Activated naive CD8-positive, alpha-beta T cell treated with anti-CD3 and anti-CD28 coated beads, Interleukin-2, amount 50 U/mL, for 24 hours (primary cell): ENCODE results near the gene NKX2-2.

Experiments used
- ATAC-seq: fragments of 150-1000 bp; cut with Tn5 transposase; one replicate; pipeline ENCODE4 v1.10.0; 2021
- DNase-seq: peaks from one replicate; pipeline ENCODE4 v3.0.0; 2021
- H3K27ac Mint-ChIP-seq: one replicate; pipeline ENCODE4 v1.8.0; 2021; ENCODE audit warnings: mild to moderate bottlenecking, mixed read lengths
- H3K27me3 Mint-ChIP-seq: one replicate; pipeline ENCODE4 v1.8.0; 2021; ENCODE audit warnings: mixed read lengths
- H3K36me3 Mint-ChIP-seq: one replicate; pipeline ENCODE4 v1.8.0; 2021; ENCODE audit warnings: low read depth, mixed read lengths
- H3K4me1 Mint-ChIP-seq: one replicate; pipeline ENCODE4 v1.8.0; 2021; ENCODE audit warnings: mixed read lengths
- H3K4me3 Mint-ChIP-seq: one replicate; pipeline ENCODE4 v1.8.0; 2021; ENCODE audit warnings: mild to moderate bottlenecking, moderate library complexity, mixed read lengths
- H3K9me3 Mint-ChIP-seq: one replicate; pipeline ENCODE4 v1.8.0; 2021; ENCODE audit warnings: mixed read lengths

NKX2-2 gene

DNA sequence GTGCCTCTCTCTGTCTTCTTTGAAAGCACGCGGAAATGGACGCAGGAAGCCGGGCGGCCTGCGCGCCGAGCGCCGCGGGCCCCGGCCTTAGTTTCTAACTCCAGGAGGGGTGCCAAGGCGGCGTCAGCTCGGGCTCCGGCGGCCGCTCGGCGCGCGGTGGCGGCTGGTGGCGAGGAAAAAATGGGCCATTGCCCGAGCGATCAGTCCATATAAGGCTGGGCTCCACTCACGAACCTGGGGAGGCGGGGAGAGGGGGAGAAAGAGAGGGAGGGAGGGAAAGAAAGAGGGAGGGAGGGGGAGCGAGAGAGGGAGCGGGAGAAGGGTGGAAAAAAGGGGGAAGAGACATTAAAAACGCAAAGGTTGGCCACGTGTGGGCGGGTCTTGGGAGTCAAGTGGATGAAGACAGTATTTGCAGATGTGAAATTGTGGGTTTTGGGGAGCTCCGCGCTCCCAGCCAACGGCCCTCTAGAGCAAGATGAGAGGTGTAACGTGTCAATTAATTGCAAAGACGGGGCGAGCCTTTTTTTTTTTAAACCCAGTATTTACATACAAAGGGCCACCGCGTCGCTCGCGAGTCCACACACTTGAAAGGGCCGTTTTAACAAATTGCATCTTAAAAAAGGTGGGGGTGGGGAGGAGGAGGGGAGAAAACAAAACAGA lies at the start of gene NKX2-2:
NKX2-2 (minus strand) TSS at position 184 of the 660 bp plus-strand sequence. CDS start 395 bp downstream, outside the sequence.
- Mint-ChIP-seq H3K27ac (no peak within 1 kb of the TSS), H3K4me1 (peaks cover 43% of the 10 kb centered on the region), H3K27me3 (peaks cover 73% of the 10 kb centered on the region), H3K4me3 (peak within 1 kb of the TSS; percentile 66), H3K36me3 (no peaks in the 10 kb centered on the region), H3K9me3 (no peaks in the 10 kb centered on the region)
- ATAC-seq, result no peak
- peak; percentile 5 for DNase-seq

DNA sequence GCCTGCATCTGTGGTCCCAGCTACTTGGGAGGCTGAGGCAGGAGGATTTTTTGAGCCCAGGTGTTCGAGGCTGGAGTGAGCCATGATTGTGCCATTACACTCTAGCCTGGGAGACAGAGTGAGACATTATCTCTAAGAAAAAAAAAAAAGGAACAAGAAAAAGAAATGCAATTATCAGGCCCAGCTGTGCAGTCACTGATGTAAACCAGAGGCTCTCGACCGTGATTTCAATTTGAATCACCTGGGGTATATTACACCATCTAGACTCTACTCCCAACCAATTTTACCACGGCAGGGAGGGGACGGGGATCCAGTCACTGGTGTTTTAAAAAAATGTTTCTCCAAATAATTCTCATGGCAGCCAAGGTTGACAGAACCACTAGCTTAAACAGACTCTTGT lies 48.8 kb upstream of the NKX2-2 start:
- DNase-seq, result no peak
- H3K27me3 Mint-ChIP-seq, result peaks cover 10% of the 10 kb centered on the region
- no peak overlapping the region for H3K27ac Mint-ChIP-seq
- no peaks in the 10 kb centered on the region for H3K36me3 Mint-ChIP-seq
- no peaks in the 10 kb centered on the region for H3K9me3 Mint-ChIP-seq
- H3K4me1 Mint-ChIP-seq, result peaks cover 10% of the 10 kb centered on the region
- ATAC-seq, result no peak
- H3K4me3 Mint-ChIP-seq, result no peak overlapping the region

DNA sequence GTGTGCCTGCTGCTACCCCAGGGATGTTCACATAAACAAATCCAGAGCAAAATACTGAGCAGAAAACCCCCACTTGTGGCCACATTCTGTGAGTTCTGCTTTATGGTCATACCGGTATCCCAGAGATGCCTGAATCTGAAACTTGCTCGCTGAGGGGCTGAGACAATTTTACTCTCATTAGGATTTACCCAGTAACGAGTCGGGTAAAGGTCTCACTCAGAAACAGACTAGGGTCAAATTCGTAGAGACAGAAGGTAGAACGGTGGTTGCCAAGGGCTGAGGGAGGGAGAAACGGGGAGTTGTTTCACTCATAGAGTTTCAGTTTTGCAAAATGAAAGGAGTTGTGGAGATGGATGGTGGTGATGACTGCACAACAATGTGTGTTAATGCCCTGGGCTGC lies 45.4 kb upstream of the NKX2-2 start:
- Mint-ChIP-seq H3K4me1 (peaks cover 21% of the 10 kb centered on the region), H3K4me3 (no peak overlapping the region), H3K36me3 (no peaks in the 10 kb centered on the region), H3K27ac (no peak overlapping the region), H3K9me3 (no peaks in the 10 kb centered on the region), H3K27me3 (peaks cover 10% of the 10 kb centered on the region)
- DNase-seq (no peak), ATAC-seq (peak; percentile 62)

DNA sequence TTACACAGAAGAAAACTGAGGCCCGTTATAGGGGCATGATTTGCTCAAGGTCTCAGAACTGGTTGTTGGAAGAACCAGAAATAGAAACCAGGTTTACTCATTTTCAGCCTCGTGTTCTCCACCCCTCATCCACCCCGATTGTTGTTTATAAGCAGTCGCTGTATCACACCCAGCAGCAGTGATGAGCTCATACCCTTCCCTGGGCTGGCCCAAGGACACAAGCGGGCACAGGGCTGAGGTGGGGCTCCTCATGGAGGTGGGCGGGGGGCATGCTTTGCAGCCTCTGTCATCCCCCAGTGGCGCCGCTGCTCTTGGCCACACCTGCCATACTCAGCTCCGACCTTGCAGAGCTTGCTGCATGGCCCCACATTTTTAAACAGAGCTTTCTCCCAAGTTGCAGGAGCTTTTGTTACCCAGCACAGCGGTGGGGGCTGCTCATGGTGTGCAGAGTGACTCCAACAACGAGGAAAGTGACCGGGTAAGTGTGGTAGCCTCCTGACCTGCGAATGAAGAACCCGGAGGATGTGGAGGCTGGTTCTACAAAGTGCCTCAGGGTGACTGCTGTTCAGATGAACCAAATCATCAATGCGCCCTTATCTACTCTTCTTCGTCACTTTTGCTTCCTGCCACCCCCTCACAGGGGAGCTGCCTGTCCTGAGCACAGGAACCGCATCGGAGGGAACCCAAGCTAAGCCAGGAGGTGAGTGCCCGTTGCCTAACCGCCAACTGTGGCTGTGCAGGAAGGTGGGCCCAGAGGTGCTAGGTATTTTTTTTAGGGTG lies 43.6 kb upstream of the NKX2-2 start:
- H3K27ac Mint-ChIP-seq, result no peak overlapping the region
- H3K27me3 Mint-ChIP-seq, result peaks cover 6% of the 10 kb centered on the region
- no peaks in the 10 kb centered on the region for H3K36me3 Mint-ChIP-seq
- no peak for DNase-seq
- ATAC-seq, result peak; percentile 52
- H3K9me3 Mint-ChIP-seq, result no peaks in the 10 kb centered on the region
- no peak overlapping the region for H3K4me3 Mint-ChIP-seq
- peaks cover 21% of the 10 kb centered on the region for H3K4me1 Mint-ChIP-seq

DNA sequence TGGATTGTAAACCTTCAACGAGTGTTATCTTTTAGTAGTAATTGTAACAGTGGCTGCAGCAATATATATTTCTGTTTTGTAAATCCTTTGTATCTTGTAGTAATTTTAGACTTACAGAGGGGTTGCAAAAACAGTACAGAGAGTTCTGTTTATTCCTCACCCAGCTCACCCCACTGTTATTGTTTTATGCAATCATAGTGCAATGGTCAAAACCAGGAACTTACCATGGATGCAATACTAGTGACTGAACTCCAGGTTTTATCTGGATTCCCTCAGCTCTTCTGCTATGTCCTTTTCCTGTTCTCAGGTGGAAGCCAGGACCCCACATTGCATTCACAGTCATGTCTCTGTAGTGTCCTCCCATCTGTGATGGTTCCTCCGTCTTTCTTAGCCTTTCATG lies 42.5 kb upstream of the NKX2-2 start:
- no peak for DNase-seq
- ATAC-seq, result no peak
- Mint-ChIP-seq H3K4me3 (no peak overlapping the region), H3K36me3 (no peaks in the 10 kb centered on the region), H3K27me3 (peaks cover 8% of the 10 kb centered on the region), H3K9me3 (no peaks in the 10 kb centered on the region), H3K4me1 (peaks cover 21% of the 10 kb centered on the region), H3K27ac (no peak overlapping the region)

DNA sequence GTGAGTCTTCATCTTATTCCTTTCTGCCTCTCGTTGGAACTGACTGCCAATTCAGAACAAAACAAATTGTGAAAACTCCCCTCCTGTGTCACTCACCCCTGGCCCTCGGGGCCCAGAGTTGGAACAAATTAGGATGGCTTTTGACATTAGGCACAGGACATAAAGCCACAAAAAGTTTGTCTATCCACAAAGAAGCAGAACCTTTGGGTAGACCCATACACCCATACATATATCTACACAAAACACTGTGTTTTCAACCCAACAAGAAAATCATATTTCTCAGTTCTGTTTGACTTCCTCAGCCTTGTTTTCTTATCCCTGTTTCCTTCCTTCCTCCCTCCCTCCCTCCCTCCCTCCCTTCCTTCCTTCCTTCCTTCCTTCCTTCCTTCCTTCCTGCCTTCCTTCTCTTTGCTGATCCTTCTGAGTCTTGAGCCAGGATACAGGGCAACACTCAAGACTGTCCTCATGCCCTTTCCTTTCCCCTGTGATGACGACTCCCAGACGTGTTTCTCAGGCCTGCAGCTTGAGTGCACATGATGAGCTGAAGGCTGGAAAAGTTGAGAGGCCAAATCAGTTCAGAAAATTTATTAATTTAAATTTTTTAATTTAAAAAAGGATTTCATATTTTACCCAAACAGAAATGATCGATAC lies 41.7 kb upstream of the NKX2-2 start:
- Mint-ChIP-seq H3K27me3 (peaks cover 8% of the 10 kb centered on the region), H3K9me3 (no peaks in the 10 kb centered on the region), H3K4me1 (peaks cover 21% of the 10 kb centered on the region), H3K4me3 (no peak overlapping the region), H3K36me3 (no peaks in the 10 kb centered on the region), H3K27ac (no peak overlapping the region)
- no peak for DNase-seq
- ATAC-seq, result no peak

DNA sequence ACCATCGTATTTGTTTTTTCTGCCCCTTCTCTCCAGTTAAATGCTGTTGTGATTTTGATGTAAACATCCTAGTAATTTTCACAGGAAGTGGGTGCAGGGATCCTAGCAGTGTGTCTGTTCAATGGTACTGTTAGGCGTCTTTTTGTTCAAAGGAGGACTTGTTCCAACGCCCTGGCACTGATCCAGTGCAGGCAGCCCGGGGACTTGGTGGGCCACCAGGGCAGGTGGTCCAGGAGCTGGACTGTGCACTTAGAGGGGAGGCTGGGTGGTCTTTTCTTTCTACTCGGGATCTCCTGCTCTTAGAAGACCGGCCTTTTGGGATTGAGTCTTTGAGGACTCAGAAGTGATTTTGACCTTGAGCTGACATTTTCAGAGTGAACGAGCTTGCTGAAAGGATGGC lies 41.1 kb upstream of the NKX2-2 start:
- peaks cover 8% of the 10 kb centered on the region for H3K27me3 Mint-ChIP-seq
- peaks cover 18% of the 10 kb centered on the region for H3K4me1 Mint-ChIP-seq
- H3K4me3 Mint-ChIP-seq, result no peak overlapping the region
- H3K9me3 Mint-ChIP-seq, result no peaks in the 10 kb centered on the region
- DNase-seq, result no peak
- ATAC-seq, result no peak
- no peak overlapping the region for H3K27ac Mint-ChIP-seq
- no peaks in the 10 kb centered on the region for H3K36me3 Mint-ChIP-seq

DNA sequence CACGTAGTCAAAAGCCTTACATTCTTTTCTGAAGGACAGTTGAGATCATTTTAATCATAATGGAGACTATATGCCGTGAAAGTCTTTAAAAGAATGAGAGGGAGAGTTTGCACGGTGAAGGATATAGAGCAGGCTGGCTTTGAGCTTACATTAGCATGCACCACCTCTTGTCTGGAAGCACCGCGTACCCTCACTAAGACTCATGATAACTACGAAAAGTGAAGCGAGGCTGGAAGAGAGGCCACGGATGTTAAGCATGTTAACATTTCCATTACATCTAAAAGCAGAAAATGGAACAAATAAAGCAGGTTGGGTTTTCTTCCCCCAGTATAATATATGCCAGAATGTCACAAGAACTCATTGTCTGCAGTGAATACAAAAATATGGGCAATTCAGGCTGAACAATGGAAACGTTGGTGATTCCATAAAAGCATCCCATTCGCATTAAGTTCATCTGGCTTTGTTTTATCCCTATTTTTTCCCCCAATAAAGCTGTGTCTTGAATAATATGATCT lies 40.6 kb upstream of the NKX2-2 start:
- DNase-seq (no peak), ATAC-seq (no peak)
- H3K9me3 Mint-ChIP-seq, result no peaks in the 10 kb centered on the region
- H3K4me3 Mint-ChIP-seq, result no peak overlapping the region
- peaks cover 16% of the 10 kb centered on the region for H3K4me1 Mint-ChIP-seq
- peaks cover 7% of the 10 kb centered on the region for H3K27me3 Mint-ChIP-seq
- no peaks in the 10 kb centered on the region for H3K36me3 Mint-ChIP-seq
- no peak overlapping the region for H3K27ac Mint-ChIP-seq

DNA sequence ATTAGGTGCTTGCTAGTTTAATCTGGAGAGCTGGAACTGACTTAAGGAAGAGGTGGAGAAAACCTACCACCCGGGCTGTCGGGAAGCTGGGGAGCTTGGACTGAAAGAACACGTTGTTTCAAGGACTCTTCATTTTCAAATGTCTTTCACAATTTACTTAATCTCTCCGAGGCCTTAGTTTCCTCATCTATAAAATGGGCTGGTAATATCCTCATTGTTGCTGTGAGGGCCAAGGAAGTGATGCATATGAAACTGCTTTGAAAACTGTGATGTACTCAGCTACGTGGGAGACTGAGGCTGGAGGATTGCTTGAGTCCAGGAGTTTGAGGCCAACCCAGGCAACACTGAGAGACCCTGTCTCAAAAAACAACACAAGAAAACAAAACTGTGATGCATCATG lies 36.7 kb upstream of the NKX2-2 start:
- H3K27me3 Mint-ChIP-seq, result peaks cover 5% of the 10 kb centered on the region
- no peaks in the 10 kb centered on the region for H3K9me3 Mint-ChIP-seq
- H3K27ac Mint-ChIP-seq, result no peak overlapping the region
- no peaks in the 10 kb centered on the region for H3K36me3 Mint-ChIP-seq
- H3K4me1 Mint-ChIP-seq, result peaks cover 39% of the 10 kb centered on the region
- no peak overlapping the region for H3K4me3 Mint-ChIP-seq
- no peak for ATAC-seq
- DNase-seq, result no peak

DNA sequence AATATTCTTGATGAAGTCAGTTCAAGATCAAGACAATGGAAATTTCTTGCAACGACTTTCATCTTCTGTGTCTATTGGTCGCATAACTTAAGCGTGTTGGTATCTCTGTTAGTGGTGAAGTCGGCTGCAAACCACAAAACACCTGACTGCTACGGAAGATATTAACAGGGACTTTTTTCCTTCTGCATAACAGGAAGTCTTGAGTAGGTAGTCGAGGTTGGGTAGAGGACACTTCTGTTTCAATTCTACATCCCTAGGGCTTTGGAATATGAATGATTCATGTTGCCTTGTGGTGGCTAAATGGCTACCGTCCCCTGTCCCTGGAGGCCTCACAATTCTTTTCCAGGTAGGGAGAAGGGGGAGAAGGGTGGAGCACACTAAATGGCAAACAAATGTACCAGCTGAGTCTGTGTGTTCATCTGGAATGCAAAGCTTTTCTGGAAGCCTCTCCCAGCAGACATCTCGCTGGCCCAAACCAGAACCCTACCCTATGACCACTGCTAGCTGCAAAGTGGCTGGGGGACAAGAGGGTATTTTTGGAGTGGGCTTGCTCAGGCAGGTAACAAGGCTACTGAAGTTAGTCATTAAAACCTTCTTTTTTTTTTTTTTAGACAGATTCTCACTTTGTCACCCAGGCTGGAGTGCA lies 34.6 kb upstream of the NKX2-2 start:
- no peaks in the 10 kb centered on the region for H3K36me3 Mint-ChIP-seq
- peaks cover 29% of the 10 kb centered on the region for H3K4me1 Mint-ChIP-seq
- H3K27me3 Mint-ChIP-seq, result peaks cover 5% of the 10 kb centered on the region
- ATAC-seq (peak; percentile 85), DNase-seq (no peak)
- no peak overlapping the region for H3K4me3 Mint-ChIP-seq
- H3K9me3 Mint-ChIP-seq, result no peaks in the 10 kb centered on the region
- H3K27ac Mint-ChIP-seq, result peak overlapping the region; percentile 80

DNA sequence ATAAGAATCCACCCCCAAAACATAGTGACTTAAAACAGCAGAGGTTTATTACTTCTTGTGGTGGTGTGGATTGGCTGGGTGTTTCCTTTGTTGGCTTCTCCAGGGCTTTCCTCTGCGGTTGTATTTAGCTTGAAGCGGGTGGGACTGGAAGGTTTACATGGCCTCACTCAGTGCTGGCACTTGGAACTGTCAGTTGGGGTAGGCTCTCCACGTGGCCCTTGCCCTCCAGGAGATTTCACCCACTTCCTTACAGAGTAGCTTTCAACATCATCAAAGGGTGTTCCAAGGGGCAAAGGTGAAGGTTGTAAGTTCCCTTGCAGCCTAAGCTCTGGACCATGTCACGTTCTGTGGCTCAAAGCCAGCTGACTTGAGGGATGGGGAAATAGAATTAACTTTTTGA lies 32.5 kb upstream of the NKX2-2 start:
- H3K27ac Mint-ChIP-seq, result no peak overlapping the region
- ATAC-seq (no peak), DNase-seq (no peak)
- H3K27me3 Mint-ChIP-seq, result peaks cover 3% of the 10 kb centered on the region
- peaks cover 29% of the 10 kb centered on the region for H3K4me1 Mint-ChIP-seq
- no peaks in the 10 kb centered on the region for H3K9me3 Mint-ChIP-seq
- no peak overlapping the region for H3K4me3 Mint-ChIP-seq
- H3K36me3 Mint-ChIP-seq, result no peaks in the 10 kb centered on the region

DNA sequence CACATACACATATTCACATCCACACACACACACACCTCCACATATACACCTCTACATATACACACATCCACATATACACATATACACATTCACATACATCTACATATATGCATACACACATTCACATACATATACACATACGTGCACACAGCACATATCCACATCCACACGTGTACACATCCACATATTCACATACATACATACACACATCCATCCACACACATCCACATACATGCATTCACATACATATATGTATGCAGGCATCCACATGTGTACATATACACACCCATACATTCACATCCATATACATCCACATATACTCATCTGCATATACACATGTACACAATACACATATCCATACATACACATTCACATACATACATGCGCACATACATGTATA lies 25.6 kb upstream of the NKX2-2 start:
- no peaks in the 10 kb centered on the region for H3K4me1 Mint-ChIP-seq
- ATAC-seq (no peak), DNase-seq (no peak)
- H3K9me3 Mint-ChIP-seq, result no peaks in the 10 kb centered on the region
- H3K36me3 Mint-ChIP-seq, result no peaks in the 10 kb centered on the region
- no peak overlapping the region for H3K4me3 Mint-ChIP-seq
- H3K27me3 Mint-ChIP-seq, result peaks cover 9% of the 10 kb centered on the region
- no peak overlapping the region for H3K27ac Mint-ChIP-seq

DNA sequence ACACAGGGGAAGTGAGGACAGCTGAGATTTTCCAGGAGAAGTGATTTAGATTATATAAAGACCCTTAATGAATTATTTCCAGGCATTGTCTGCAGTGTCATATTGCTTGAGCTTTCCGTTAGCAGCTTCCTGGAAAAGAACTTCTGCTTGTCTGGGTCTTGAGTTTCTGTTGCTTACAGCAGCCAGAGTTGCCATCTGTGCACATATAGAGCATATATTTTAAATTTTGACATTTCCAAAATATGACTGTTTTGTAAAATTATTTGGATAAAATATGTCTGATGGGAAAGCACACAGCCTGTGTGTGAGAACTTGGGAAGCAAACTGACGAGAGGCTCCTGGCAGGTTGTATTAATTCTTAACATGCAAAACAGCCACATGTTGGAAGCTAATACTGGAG lies 21.0 kb upstream of the NKX2-2 start:
- DNase-seq, result no peak
- H3K27me3 Mint-ChIP-seq, result peaks cover 19% of the 10 kb centered on the region
- H3K27ac Mint-ChIP-seq, result no peak overlapping the region
- H3K4me1 Mint-ChIP-seq, result peaks cover 2% of the 10 kb centered on the region
- H3K36me3 Mint-ChIP-seq, result no peaks in the 10 kb centered on the region
- H3K9me3 Mint-ChIP-seq, result no peaks in the 10 kb centered on the region
- no peak overlapping the region for H3K4me3 Mint-ChIP-seq
- ATAC-seq, result no peak

DNA sequence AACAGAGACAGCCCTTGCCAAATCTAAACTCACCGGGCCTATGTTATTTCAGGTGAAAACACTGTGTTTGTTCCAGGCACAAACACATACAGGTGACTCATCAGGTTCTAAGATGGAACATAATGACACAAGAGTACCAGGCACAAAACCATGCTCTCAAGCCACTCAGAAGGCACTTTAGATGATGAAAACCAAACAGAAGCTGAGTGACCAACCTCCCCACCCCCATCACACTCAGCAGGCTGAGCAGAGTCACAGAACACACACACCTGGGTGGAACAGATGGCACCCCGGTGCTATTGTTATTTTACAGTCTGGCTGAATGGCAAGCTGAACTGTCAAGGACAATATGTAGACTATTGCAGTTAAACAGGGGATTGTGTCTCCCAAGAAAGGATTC lies 20.6 kb upstream of the NKX2-2 start:
- Mint-ChIP-seq H3K27me3 (peaks cover 19% of the 10 kb centered on the region), H3K36me3 (no peaks in the 10 kb centered on the region), H3K4me3 (no peak overlapping the region), H3K27ac (no peak overlapping the region), H3K4me1 (peaks cover 2% of the 10 kb centered on the region), H3K9me3 (no peaks in the 10 kb centered on the region)
- ATAC-seq, result no peak
- DNase-seq, result no peak
